ENCODE results near the gene FMN2. TPM values are rescaled to one million over a fixed set of nuclear protein-coding genes. Genes with fewer than 3 reads are reported as not detected.
A peak's percentile ranks its signal among the peaks of the same experiment; 100 is the strongest.

Gene FMN2
- total and polyA plus RNA-seq, 2 donors (not counting 1 experiment from before 2014, with no cell fraction given): 8.0 to 13.7 TPM

DNA sequence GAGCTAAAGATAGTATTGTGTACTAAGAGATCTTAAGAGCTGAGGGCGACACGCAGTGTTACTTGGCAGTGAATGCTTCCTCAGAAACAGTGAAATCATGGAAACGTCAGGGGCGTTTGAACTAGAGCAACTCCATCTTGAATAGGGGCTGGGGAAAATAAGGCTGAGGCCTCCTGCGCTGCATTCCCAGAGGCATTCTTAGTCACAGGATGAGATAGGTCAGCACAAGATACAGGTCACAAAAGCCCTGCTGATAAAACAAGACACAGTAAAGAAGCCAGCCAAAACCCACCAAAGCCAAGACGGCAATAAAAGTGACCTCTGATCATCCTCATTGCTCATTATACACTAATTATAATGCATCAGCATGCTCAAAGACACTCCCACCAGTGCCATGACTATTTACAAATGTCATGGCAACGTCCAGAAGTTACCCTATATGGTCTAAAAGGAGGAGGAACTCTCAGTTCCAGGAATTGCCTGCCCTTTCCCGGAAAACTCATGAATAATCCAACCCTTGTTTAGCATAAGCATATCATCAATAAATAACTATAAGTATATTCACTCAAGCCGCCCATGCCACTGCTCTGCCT is 37.5 kb upstream of the FMN2 start:
- Histone ChIP-seq H3K36me3 (ENCODE audit: control insufficient read depth, insufficient read depth, low read length) (no peaks in the 10 kb centered on the region), H3K9ac (ENCODE audit: insufficient read depth, low read length) (no peak overlapping the region), H3K4me3 (replicated peaks in 1 of 4; ENCODE audit: control extremely low read depth in 1 of 4, insufficient read depth in 1 of 4, low read depth in 3 of 4, low read length in 4 of 4) (no peak overlapping the region), H3K9me3 (ENCODE audit: control insufficient read depth, insufficient read depth, low read depth, low read length) (no peaks in the 10 kb centered on the region), H2AFZ (ENCODE audit: low read length) (no peak overlapping the region), H3K4me2 (ENCODE audit: extremely low read depth, insufficient read depth, low read length) (no peak overlapping the region), H4K20me1 (ENCODE audit: control insufficient read depth, extremely low read depth, insufficient read depth, low read length) (no peaks in the 10 kb centered on the region), H3K79me2 (ENCODE audit: control insufficient read depth, insufficient read depth, low read length) (no peaks in the 10 kb centered on the region), H3K27ac (ENCODE audit: insufficient read depth, low read length) (no peak overlapping the region), H3K4me1 (ENCODE audit: control insufficient read depth, extremely low read depth, insufficient read depth, low read length) (no peaks in the 10 kb centered on the region), H3K27me3 (ENCODE audit: control insufficient read depth, insufficient read depth, low read length) (no peaks in the 10 kb centered on the region)
- no peak for TF ChIP-seq EZH2 (IDR thresholded peaks at IDR 0.05; ENCODE audit: low read length, missing control alignments)
- TF ChIP-seq, protein P1, sequence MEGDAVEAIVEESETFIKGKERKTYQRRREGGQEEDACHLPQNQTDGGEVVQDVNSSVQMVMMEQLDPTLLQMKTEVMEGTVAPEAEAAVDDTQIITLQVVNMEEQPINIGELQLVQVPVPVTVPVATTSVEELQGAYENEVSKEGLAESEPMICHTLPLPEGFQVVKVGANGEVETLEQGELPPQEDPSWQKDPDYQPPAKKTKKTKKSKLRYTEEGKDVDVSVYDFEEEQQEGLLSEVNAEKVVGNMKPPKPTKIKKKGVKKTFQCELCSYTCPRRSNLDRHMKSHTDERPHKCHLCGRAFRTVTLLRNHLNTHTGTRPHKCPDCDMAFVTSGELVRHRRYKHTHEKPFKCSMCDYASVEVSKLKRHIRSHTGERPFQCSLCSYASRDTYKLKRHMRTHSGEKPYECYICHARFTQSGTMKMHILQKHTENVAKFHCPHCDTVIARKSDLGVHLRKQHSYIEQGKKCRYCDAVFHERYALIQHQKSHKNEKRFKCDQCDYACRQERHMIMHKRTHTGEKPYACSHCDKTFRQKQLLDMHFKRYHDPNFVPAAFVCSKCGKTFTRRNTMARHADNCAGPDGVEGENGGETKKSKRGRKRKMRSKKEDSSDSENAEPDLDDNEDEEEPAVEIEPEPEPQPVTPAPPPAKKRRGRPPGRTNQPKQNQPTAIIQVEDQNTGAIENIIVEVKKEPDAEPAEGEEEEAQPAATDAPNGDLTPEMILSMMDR (conservative IDR thresholded peaks at IDR 0.05 in 1 of 2, IDR thresholded peaks at IDR 0.05 in 1 of 2; ENCODE audit: low read depth in 1 of 2, low read length in 2 of 2): no peak
- no peak for DNase-seq (ENCODE audit: low read depth in 2 of 2)

DNA sequence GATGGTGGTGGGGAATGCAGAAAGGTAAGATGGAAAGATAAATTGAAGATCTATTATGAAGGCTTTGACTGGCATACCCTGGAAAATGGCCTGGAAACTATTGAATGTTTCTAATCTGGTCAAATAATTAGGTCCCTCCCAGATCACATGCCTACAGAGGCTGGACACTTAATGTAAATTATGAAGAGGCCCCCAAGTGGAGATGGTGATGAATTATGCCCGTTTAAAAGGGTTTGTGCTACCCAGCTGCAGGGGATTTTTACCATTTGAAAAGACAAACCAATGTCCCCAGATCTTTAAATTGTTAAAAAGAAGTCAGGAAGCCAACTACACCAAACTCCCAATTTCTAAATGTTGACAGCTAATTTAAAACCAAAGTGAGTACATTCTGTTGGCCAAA is 35.7 kb upstream of the FMN2 start:
- no peak for DNase-seq (ENCODE audit: low read depth in 2 of 2)
- H3K4me2 ChIP-seq (ENCODE audit: extremely low read depth, insufficient read depth, low read length): no peak overlapping the region
- H3K4me1 ChIP-seq (ENCODE audit: control insufficient read depth, extremely low read depth, insufficient read depth, low read length): no peaks in the 10 kb centered on the region
- H3K27me3 ChIP-seq (ENCODE audit: control insufficient read depth, insufficient read depth, low read length): no peaks in the 10 kb centered on the region
- no peak overlapping the region for H3K4me3 ChIP-seq (replicated peaks in 1 of 4; ENCODE audit: control extremely low read depth in 1 of 4, insufficient read depth in 1 of 4, low read depth in 3 of 4, low read length in 4 of 4)
- TF ChIP-seq, protein P1 (conservative IDR thresholded peaks at IDR 0.05 in 1 of 2, IDR thresholded peaks at IDR 0.05 in 1 of 2; ENCODE audit: low read depth in 1 of 2, low read length in 2 of 2): no peak
- no peak for TF ChIP-seq EZH2 (IDR thresholded peaks at IDR 0.05; ENCODE audit: low read length, missing control alignments)
- no peaks in the 10 kb centered on the region for H3K36me3 ChIP-seq (ENCODE audit: control insufficient read depth, insufficient read depth, low read length)
- H2AFZ ChIP-seq (ENCODE audit: low read length): no peak overlapping the region
- H4K20me1 ChIP-seq (ENCODE audit: control insufficient read depth, extremely low read depth, insufficient read depth, low read length): no peaks in the 10 kb centered on the region
- H3K9me3 ChIP-seq (ENCODE audit: control insufficient read depth, insufficient read depth, low read depth, low read length): no peaks in the 10 kb centered on the region
- H3K79me2 ChIP-seq (ENCODE audit: control insufficient read depth, insufficient read depth, low read length): no peaks in the 10 kb centered on the region
- H3K9ac ChIP-seq (ENCODE audit: insufficient read depth, low read length): no peak overlapping the region
- no peak overlapping the region for H3K27ac ChIP-seq (ENCODE audit: insufficient read depth, low read length)

DNA sequence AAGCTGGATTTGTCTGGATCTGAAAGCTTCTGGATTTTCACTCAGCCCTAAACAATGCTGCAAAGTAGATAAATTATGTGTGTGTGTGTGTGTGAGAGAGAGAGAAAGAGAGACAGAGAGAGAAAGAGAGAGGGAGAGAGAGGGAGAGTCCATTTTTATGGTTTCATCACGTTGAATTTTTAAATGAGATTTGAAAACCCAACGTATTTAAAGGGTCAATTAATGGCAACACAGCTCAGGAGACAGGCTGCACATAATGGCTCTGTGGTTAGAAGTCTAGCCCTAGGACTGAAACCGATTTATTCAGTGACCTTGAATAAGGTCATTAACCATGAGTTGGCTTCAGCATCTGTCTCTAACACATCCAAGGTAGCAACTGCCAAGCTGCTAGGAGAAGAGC is 35.3 kb upstream of the FMN2 start:
- Histone ChIP-seq H2AFZ (ENCODE audit: low read length) (no peak overlapping the region), H3K4me3 (replicated peaks in 1 of 4; ENCODE audit: control extremely low read depth in 1 of 4, insufficient read depth in 1 of 4, low read depth in 3 of 4, low read length in 4 of 4) (no peak overlapping the region), H3K4me2 (ENCODE audit: extremely low read depth, insufficient read depth, low read length) (no peak overlapping the region), H3K79me2 (ENCODE audit: control insufficient read depth, insufficient read depth, low read length) (no peaks in the 10 kb centered on the region), H3K27me3 (ENCODE audit: control insufficient read depth, insufficient read depth, low read length) (no peaks in the 10 kb centered on the region), H3K9ac (ENCODE audit: insufficient read depth, low read length) (no peak overlapping the region), H3K9me3 (ENCODE audit: control insufficient read depth, insufficient read depth, low read depth, low read length) (no peaks in the 10 kb centered on the region), H3K27ac (ENCODE audit: insufficient read depth, low read length) (no peak overlapping the region), H3K36me3 (ENCODE audit: control insufficient read depth, insufficient read depth, low read length) (no peaks in the 10 kb centered on the region), H3K4me1 (ENCODE audit: control insufficient read depth, extremely low read depth, insufficient read depth, low read length) (no peaks in the 10 kb centered on the region), H4K20me1 (ENCODE audit: control insufficient read depth, extremely low read depth, insufficient read depth, low read length) (no peaks in the 10 kb centered on the region)
- TF ChIP-seq EZH2 (IDR thresholded peaks at IDR 0.05; ENCODE audit: low read length, missing control alignments): no peak
- TF ChIP-seq, protein P1 (conservative IDR thresholded peaks at IDR 0.05 in 1 of 2, IDR thresholded peaks at IDR 0.05 in 1 of 2; ENCODE audit: low read depth in 1 of 2, low read length in 2 of 2): no peak
- peak in 1 of 2 donors; percentile 34 for DNase-seq (ENCODE audit: low read depth in 2 of 2)
